HCT116 (cell line): ENCODE data around the gene IL17A. TPM values are rescaled to one million over a fixed set of nuclear protein-coding genes. Genes with fewer than 3 reads are reported as not detected.

Experiments used
- ATAC-seq: fragments of 200-7000 bp; cut with Tn5 transposase; 2 replicates; pipeline ENCODE4 v1.9.1; 2020; ENCODE audit warnings: mild to moderate bottlenecking, moderate library complexity
- BruUV-seq: library from RNA; stranded (reverse); fragments of 400-500 nt; replicated peaks from 2 replicates; lab custom pipeline; 2021; lab: Mats Ljungman, UMichigan
- CTCF ChIA-PET: fragments of 300-600 bp; sonication (Branson Sonifier 250); formaldehyde crosslinking; loops from one replicate; lab custom pipeline; 2021; ENCODE audit warnings: antibody characterized with exemption; lab: Charles Lee
- POLR2A ChIA-PET: fragments of 300-600, 350-600 bp; sonication (Branson Sonifier 250); formaldehyde crosslinking; loops from one replicate; lab custom pipeline; 2021; ENCODE audit warnings: antibody characterized with exemption; lab: Charles Lee
- RAD21 ChIA-PET, 2 experiments: fragments of 300-600 bp; sonication (Branson Sonifier 250); formaldehyde crosslinking; loops; one replicate each; lab custom pipeline; 2023; ENCODE audit warnings: low total read pairs in 2 of 2; ENCODE audit not compliant: uncharacterized antibody in 2 of 2, unreplicated experiment in 2 of 2, low non-redundant PET in 1 of 2; lab: Charles Lee
- DNase-seq: peaks from one replicate; pipeline ENCODE4 v3.0.0-alpha.2; 2010; ENCODE audit warnings: low read depth, low spot score
- H2AFZ ChIP-seq: fragments of 200-600 bp; shearing (Covaris generic), sonication (generic); 2 replicates; pipeline ENCODE4 v1.6.1; 2017; ENCODE audit warnings: low read depth, mixed run types, mixed read lengths, antibody characterized with exemption, low read length; ENCODE audit not compliant: poor library complexity, severe bottlenecking
- H3K27ac ChIP-seq: 2 replicates; pipeline ENCODE4 v1.5.1; 2012; ENCODE audit warnings: low read depth, low read length
- H3K27me3 ChIP-seq: fragments of 200-600 bp; sonication (generic); 2 replicates; pipeline ENCODE4 v1.6.1; 2016; ENCODE audit warnings: mixed run types, low read length, mixed read lengths; ENCODE audit not compliant: insufficient read depth
- H3K36me3 ChIP-seq, 2 experiments: fragments of 200-500 bp in 1 of 2; fragments of 200-600 bp in 1 of 2; sonication (Bioruptor generic) in 1 of 2; sonication (generic) in 1 of 2; 2 replicates each; pipeline versions ENCODE4 v1.5.1 to v1.6.1; 2014 to 2016; ENCODE audit warnings: low read length in 2 of 2, inconsistent platforms in 1 of 2, mixed read lengths in 1 of 2, mixed run types in 1 of 2; ENCODE audit not compliant: insufficient read depth in 2 of 2, control insufficient read depth in 1 of 2
- H3K4me1 ChIP-seq, 2 experiments: fragments of 200-600 bp in 1 of 2; sonication (generic) in 1 of 2; 2 replicates each; pipeline versions ENCODE4 v1.5.1 to v1.6.1; 2012 to 2017; ENCODE audit warnings: low read length in 2 of 2, inconsistent platforms in 1 of 2, mild to moderate bottlenecking in 1 of 2, mixed read lengths in 1 of 2, mixed run types in 1 of 2, moderate library complexity in 1 of 2; ENCODE audit not compliant: insufficient read depth in 2 of 2, control insufficient read depth in 1 of 2
- H3K4me2 ChIP-seq: fragments of 200-600 bp; sonication (generic); 2 replicates; pipeline ENCODE4 v1.6.1; 2017; ENCODE audit warnings: mixed run types, low read length, mixed read lengths
- H3K4me3 ChIP-seq, 2 experiments: fragments of 200-600 bp in 1 of 2; sonication (generic) in 1 of 2; replicated peaks in 1 of 2; 2 replicates each; pipeline ENCODE4 v1.5.1; 2011 to 2016; ENCODE audit warnings: low read length in 2 of 2, control low read depth in 1 of 2, low read depth in 1 of 2, mild to moderate bottlenecking in 1 of 2, mixed read lengths in 1 of 2, mixed run types in 1 of 2
- H3K79me2 ChIP-seq: fragments of 200-600 bp; sonication (generic); 2 replicates; pipeline ENCODE4 v1.6.1; 2017; ENCODE audit warnings: mild to moderate bottlenecking, mixed run types, low read length, moderate library complexity, mixed read lengths; ENCODE audit not compliant: insufficient read depth
- H3K9ac ChIP-seq: fragments of 200-600 bp; sonication (generic); 2 replicates; pipeline ENCODE4 v1.6.1; 2016; ENCODE audit warnings: low read length, mixed read lengths
- H3K9me2 ChIP-seq: fragments of 200-600 bp; sonication (generic), shearing (Covaris generic); 2 replicates; pipeline ENCODE4 v1.6.1; 2017; ENCODE audit warnings: mixed run types, mild to moderate bottlenecking, moderate library complexity; ENCODE audit not compliant: insufficient read depth
- H3K9me3 ChIP-seq, 2 experiments: fragments of 200-500 bp in 1 of 2; fragments of 200-600 bp in 1 of 2; sonication (Bioruptor generic) in 1 of 2; sonication (generic) in 1 of 2; 2 replicates each; pipeline ENCODE4 v1.6.1; 2014 to 2017; ENCODE audit warnings: low read length in 2 of 2, mixed read lengths in 2 of 2, inconsistent platforms in 1 of 2, low read depth in 1 of 2, mild to moderate bottlenecking in 1 of 2, mixed run types in 1 of 2, moderate library complexity in 1 of 2; ENCODE audit not compliant: control insufficient read depth in 1 of 2, insufficient read depth in 1 of 2
- H4K20me1 ChIP-seq: fragments of 200-600 bp; sonication (generic), shearing (Covaris generic); 2 replicates; pipeline ENCODE4 v1.6.1; 2017; ENCODE audit warnings: mixed run types, mild to moderate bottlenecking, moderate library complexity; ENCODE audit not compliant: insufficient read depth
- ATF3 ChIP-seq: IDR thresholded peaks from 2 replicates; pipeline ENCODE4 v1.6.1; 2012
- CBX3 ChIP-seq: IDR thresholded peaks from 2 replicates; pipeline ENCODE4 v1.6.1; 2012; ENCODE audit warnings: low read depth
- CEBPB ChIP-seq: IDR thresholded peaks from 2 replicates; pipeline ENCODE4 v1.6.1; 2012; ENCODE audit warnings: low read depth
- ELF1 ChIP-seq: IDR thresholded peaks from 2 replicates; pipeline ENCODE4 v1.6.1; 2012; ENCODE audit warnings: low read depth, borderline replicate concordance
- EZH2 ChIP-seq: fragments of 200-600 bp; sonication (generic); IDR thresholded peaks from 2 replicates; pipeline ENCODE4 v1.6.1; 2017; ENCODE audit warnings: antibody characterized with exemption, mixed run types
- EZH2phosphoT487 ChIP-seq: fragments of 200-600 bp; IDR thresholded peaks from 2 replicates; pipeline ENCODE4 v1.6.1; 2018; ENCODE audit warnings: antibody characterized with exemption, borderline replicate concordance
- FOSL1 ChIP-seq: IDR thresholded peaks from 2 replicates; pipeline ENCODE4 v1.6.1; 2012; ENCODE audit warnings: low read depth
- JUND ChIP-seq: IDR thresholded peaks from 2 replicates; pipeline ENCODE4 v1.6.1; 2012
- POLR2A ChIP-seq: IDR thresholded peaks from 2 replicates; pipeline ENCODE4 v1.7.0; 2011; ENCODE audit warnings: borderline replicate concordance; ENCODE audit not compliant: insufficient read depth, insufficient read length; ENCODE audit errors: extremely low read depth
- POLR2AphosphoS5 ChIP-seq: IDR thresholded peaks from 2 replicates; pipeline ENCODE4 v1.6.1; 2011; ENCODE audit warnings: mild to moderate bottlenecking, low read depth, low read length, moderate library complexity
- RAD21 ChIP-seq: IDR thresholded peaks from 2 replicates; pipeline ENCODE4 v1.6.1; 2012; ENCODE audit warnings: low read depth, mild to moderate bottlenecking
- REST ChIP-seq: IDR thresholded peaks from 2 replicates; pipeline ENCODE4 v1.6.1; 2012; ENCODE audit warnings: low read depth
- SIN3A ChIP-seq: IDR thresholded peaks from 2 replicates; pipeline ENCODE4 v1.6.1; 2012; ENCODE audit warnings: low read depth
- SP1 ChIP-seq: IDR thresholded peaks from 2 replicates; pipeline ENCODE4 v1.6.1; 2012; ENCODE audit warnings: low read depth
- SRF ChIP-seq: IDR thresholded peaks from 2 replicates; pipeline ENCODE4 v1.6.1; 2012; ENCODE audit warnings: low read depth
- YY1 ChIP-seq: IDR thresholded peaks from 2 replicates; pipeline ENCODE4 v1.6.1; 2011; ENCODE audit warnings: low read length, low read depth, moderate library complexity, mild to moderate bottlenecking; ENCODE audit not compliant: insufficient replicate concordance; ENCODE audit errors: extremely low read depth
- ZBTB33 ChIP-seq: IDR thresholded peaks from 2 replicates; pipeline ENCODE4 v1.6.1; 2011; ENCODE audit warnings: mild to moderate bottlenecking, low read length, moderate library complexity; ENCODE audit not compliant: insufficient replicate concordance; ENCODE audit errors: extremely low read depth
- ZFX ChIP-seq: fragments of 450-650 bp; IDR thresholded peaks from 2 replicates; pipeline ENCODE4 v1.6.1; 2017
- ZNF274 ChIP-seq: fragments of 200-500 bp; sonication (Bioruptor generic); IDR thresholded peaks from 2 replicates; pipeline ENCODE4 v1.6.1; 2014; ENCODE audit warnings: mild to moderate bottlenecking, low read depth, low read length, inconsistent platforms
- intact Hi-C: fragments of 100-400 bp; cut with micrococcal nuclease; formaldehyde crosslinking; loops from 2 replicates; pipeline ENCODE4 v1.10.0; 2022
- total RNA-seq: library from RNA; stranded (reverse); gene quantifications from one replicate; pipeline ENCODE4 v1.2.1, GENCODE V29; 2021; ENCODE audit not compliant: unreplicated experiment

Gene IL17A
- total RNA-seq, 1 experiment from 2014 or later: not detected

- peaks cover 22% of the 10 kb centered on the region for H3K27me3 ChIP-seq
- H2AFZ ChIP-seq: no peak overlapping the region
- no peak overlapping the region for H3K4me2 ChIP-seq
- no peaks in the 10 kb centered on the region for H3K9me3 ChIP-seq
- no peak overlapping the region for H3K4me3 ChIP-seq
- no peak overlapping the region for H3K9ac ChIP-seq
- H3K4me1 ChIP-seq: no peaks in the 10 kb centered on the region
- ChIA-PET CTCF (no interaction called here), POLR2A (no interaction called here), RAD21 (no interaction called here)
- ATAC-seq (no peak), DNase-seq (no peak)
- TF ChIP-seq JUND (no peak), ZNF274 (no peak), POLR2AphosphoS5 (no peak), ELF1 (no peak), SP1 (no peak), REST (no peak), FOSL1 (no peak), EZH2phosphoT487 (no peak), EZH2 (no peak), ZBTB33 (no peak), CEBPB (no peak), SIN3A (no peak), ZFX (no peak), SRF (no peak), RAD21 (no peak), POLR2A (no peak), CBX3 (no peak), ATF3 (no peak), YY1 (no peak)
- no peak overlapping the region for H3K27ac ChIP-seq
- H3K36me3 ChIP-seq: no peaks in the 10 kb centered on the region
- no peaks in the 10 kb centered on the region for H3K9me2 ChIP-seq
- intact Hi-C loops: no loop called here
- H3K79me2 ChIP-seq: no peaks in the 10 kb centered on the region
- no peaks in the 10 kb centered on the region for H4K20me1 ChIP-seq
- BruUV-seq: no TSS peak
Observed at GRCh38 chr6:52209770-52210169, 23.6 kb downstream of the IL17A start.
